Measurements from ENCODE around the gene CHST15.

CHST15 gene

DNA sequence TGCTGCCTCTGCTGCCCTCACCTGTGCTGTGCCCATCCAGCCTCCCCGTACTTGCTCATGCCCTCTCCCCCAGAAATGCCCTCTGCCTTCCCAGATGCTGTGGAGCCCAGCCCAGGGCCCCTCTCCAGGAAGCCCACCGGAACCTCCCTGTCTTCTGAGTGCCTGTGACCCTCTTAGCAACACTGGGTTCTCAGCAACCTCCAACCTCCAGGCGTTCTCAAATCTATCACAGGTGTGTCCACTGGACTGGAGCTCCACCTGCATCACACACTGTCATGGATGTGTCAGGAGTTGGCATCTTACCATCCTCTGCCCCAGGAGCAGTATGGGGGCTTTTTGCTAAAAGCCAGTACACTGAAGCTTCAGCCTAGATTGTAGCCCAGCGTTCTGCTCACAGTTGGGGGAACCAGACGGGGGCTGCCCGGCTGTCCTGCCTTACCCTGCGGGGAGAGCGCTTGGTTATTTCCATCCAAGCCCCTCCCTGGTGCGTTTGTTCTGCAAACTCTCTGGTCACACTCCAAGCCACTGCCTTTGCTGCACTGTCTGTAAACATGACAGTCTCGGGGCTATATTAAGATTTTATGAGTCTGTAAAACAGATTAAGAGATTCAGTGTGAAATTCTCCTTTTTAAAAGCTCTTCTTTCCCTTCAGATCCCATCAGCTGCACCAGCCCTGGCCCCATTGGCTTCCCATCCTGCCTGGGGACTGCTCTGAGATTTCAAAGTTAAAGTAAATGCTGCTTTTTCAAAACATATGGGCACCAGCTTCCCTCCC is 130.5 kb downstream of the CHST15 start:
- Histone ChIP-seq H3K4me1 (ENCODE audit: low read depth, poor library complexity, severe bottlenecking) (peaks cover 5% of the 10 kb centered on the region), H3K27ac (no peak overlapping the region), H3K4me2 (no peak overlapping the region), H2AFZ (ENCODE audit: low read depth) (no peak overlapping the region), H3K36me3 (ENCODE audit: insufficient read depth) (no peaks in the 10 kb centered on the region), H3K4me3 (IDR thresholded peaks at IDR 0.05; ENCODE audit: insufficient read depth, low read depth, low read length) (no peak overlapping the region), H3K9ac (no peak overlapping the region), H3K79me2 (ENCODE audit: insufficient read depth, low read depth) (no peaks in the 10 kb centered on the region), H3K27me3 (ENCODE audit: insufficient read depth, low read depth) (no peaks in the 10 kb centered on the region), H4K20me1 (ENCODE audit: insufficient read depth) (no peaks in the 10 kb centered on the region)
- TF ChIP-seq, protein P1, sequence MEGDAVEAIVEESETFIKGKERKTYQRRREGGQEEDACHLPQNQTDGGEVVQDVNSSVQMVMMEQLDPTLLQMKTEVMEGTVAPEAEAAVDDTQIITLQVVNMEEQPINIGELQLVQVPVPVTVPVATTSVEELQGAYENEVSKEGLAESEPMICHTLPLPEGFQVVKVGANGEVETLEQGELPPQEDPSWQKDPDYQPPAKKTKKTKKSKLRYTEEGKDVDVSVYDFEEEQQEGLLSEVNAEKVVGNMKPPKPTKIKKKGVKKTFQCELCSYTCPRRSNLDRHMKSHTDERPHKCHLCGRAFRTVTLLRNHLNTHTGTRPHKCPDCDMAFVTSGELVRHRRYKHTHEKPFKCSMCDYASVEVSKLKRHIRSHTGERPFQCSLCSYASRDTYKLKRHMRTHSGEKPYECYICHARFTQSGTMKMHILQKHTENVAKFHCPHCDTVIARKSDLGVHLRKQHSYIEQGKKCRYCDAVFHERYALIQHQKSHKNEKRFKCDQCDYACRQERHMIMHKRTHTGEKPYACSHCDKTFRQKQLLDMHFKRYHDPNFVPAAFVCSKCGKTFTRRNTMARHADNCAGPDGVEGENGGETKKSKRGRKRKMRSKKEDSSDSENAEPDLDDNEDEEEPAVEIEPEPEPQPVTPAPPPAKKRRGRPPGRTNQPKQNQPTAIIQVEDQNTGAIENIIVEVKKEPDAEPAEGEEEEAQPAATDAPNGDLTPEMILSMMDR (conservative IDR thresholded peaks at IDR 0.05; ENCODE audit: low read depth, low read length) = no peak

DNA sequence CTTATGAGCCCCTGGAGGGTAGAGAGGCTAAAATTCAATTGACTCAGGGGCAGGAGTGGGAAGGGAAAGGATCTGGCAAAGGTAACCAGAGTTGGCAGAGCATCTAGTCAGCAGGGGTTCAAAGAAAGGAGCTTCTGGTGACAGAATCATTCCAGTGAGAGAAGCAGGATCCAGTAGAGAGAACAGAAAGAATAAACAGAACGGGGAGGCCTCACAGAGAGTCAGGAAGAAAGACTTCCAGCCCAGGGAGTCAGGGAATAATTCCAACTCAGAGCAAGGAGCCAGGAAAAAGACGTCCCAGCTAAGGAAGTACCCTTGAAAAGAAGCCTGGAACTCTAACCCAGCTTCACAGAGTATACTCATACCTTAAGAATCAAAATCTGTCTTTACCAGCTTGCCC is 135.2 kb downstream of the CHST15 start:
- H3K4me3 ChIP-seq (IDR thresholded peaks at IDR 0.05; ENCODE audit: insufficient read depth, low read depth, low read length) = no peak overlapping the region

More for the DNA sequence above, 135.2 kb downstream of the CHST15 start:
- Histone ChIP-seq H3K9ac (no peak overlapping the region), H3K4me1 (ENCODE audit: low read depth, poor library complexity, severe bottlenecking) (no peaks in the 10 kb centered on the region), H3K27ac (no peak overlapping the region), H3K36me3 (ENCODE audit: insufficient read depth) (no peaks in the 10 kb centered on the region), H2AFZ (ENCODE audit: low read depth) (no peak overlapping the region), H3K79me2 (ENCODE audit: insufficient read depth, low read depth) (no peaks in the 10 kb centered on the region), H4K20me1 (ENCODE audit: insufficient read depth) (no peaks in the 10 kb centered on the region), H3K4me2 (no peak overlapping the region), H3K27me3 (ENCODE audit: insufficient read depth, low read depth) (no peaks in the 10 kb centered on the region)
- TF ChIP-seq, protein P1 (conservative IDR thresholded peaks at IDR 0.05; ENCODE audit: low read depth, low read length) = no peak
